Measurements from ENCODE around the gene UBE2H. TPM values are rescaled to one million over a fixed set of nuclear protein-coding genes. Genes with fewer than 3 reads are reported as not detected.
"Not testable (repeated sequence)": the region's sequence is repeated elsewhere in the genome, so short reads cannot be mapped to it uniquely, and the experiment has no call there.

UBE2H gene
- polyA plus RNA-seq, 1 donor: 45.5 TPM

GRCh38 chr7:129896568-129897382 lies 56.0 kb downstream of the UBE2H start:
- WGBS (ENCODE audit: insufficient coverage, low lambda C conversion rate): 100% methylated on average over 1 of the region's 6 CpGs

GRCh38 chr7:129894184-129894583 lies 58.6 kb downstream of the UBE2H start:
- not testable (repeated sequence) for H3K4me3 ChIP-seq (ENCODE audit: low read length); H3K36me3 ChIP-seq (ENCODE audit: control insufficient read depth, insufficient read depth, low read length); H3K9me3 ChIP-seq (ENCODE audit: control insufficient read depth, low read depth, low read length); DNase-seq; H3K27me3 ChIP-seq (ENCODE audit: control insufficient read depth, insufficient read depth, low read length); H3K27ac ChIP-seq (ENCODE audit: low read length); H3K4me1 ChIP-seq (ENCODE audit: control insufficient read depth, insufficient read depth, low read length)
- WGBS (ENCODE audit: insufficient coverage, low lambda C conversion rate): no CpG with 5 or more reads among the region's 7 CpGs

More at GRCh38 chr7:129896568-129897382, 56.0 kb downstream of the UBE2H start:
- Histone ChIP-seq H3K27me3 (ENCODE audit: control insufficient read depth, insufficient read depth, low read length) (no peaks in the 10 kb centered on the region), H3K9me3 (ENCODE audit: control insufficient read depth, low read depth, low read length) (no peaks in the 10 kb centered on the region), H3K27ac (ENCODE audit: low read length) (no peak overlapping the region), H3K4me1 (ENCODE audit: control insufficient read depth, insufficient read depth, low read length) (no peaks in the 10 kb centered on the region), H3K36me3 (ENCODE audit: control insufficient read depth, insufficient read depth, low read length) (peaks cover 18% of the 10 kb centered on the region), H3K4me3 (ENCODE audit: low read length) (no peak overlapping the region)
- no peak for DNase-seq

DNA sequence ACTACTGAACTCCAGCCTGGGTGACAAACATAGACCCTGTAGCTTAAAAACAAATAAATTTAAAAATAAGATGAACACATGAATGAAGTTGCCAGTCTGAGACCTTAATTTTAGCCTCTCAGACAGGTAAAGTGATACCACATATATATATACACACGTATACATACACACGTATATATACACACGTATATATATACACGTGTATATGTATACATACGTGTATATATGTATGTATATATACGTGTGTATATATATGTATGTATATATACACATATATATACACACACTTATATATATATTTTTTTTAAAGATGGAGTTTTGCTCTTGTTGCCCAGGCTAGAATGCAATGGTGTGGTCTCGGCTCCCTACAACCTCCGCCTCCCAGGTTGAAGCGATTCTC lies 62.7 kb downstream of the UBE2H start:
- no peak overlapping the region for H3K27ac ChIP-seq (ENCODE audit: low read length)
- no peaks in the 10 kb centered on the region for H3K9me3 ChIP-seq (ENCODE audit: control insufficient read depth, low read depth, low read length)

GRCh38 chr7:129889133-129889844 lies 63.5 kb downstream of the UBE2H start:
- Histone ChIP-seq H3K4me1 (ENCODE audit: control insufficient read depth, insufficient read depth, low read length) (no peaks in the 10 kb centered on the region), H3K36me3 (ENCODE audit: control insufficient read depth, insufficient read depth, low read length) (peaks cover 14% of the 10 kb centered on the region), H3K4me3 (ENCODE audit: low read length) (no peak overlapping the region), H3K27ac (ENCODE audit: low read length) (no peak overlapping the region), H3K9me3 (ENCODE audit: control insufficient read depth, low read depth, low read length) (no peaks in the 10 kb centered on the region), H3K27me3 (ENCODE audit: control insufficient read depth, insufficient read depth, low read length) (no peaks in the 10 kb centered on the region)
- DNase-seq: no peak
- no CpG with 5 or more reads among the region's 5 CpGs for WGBS (ENCODE audit: insufficient coverage, low lambda C conversion rate)

More for the DNA sequence above, 62.7 kb downstream of the UBE2H start:
- Histone ChIP-seq H3K27me3 (ENCODE audit: control insufficient read depth, insufficient read depth, low read length) (no peaks in the 10 kb centered on the region), H3K4me3 (ENCODE audit: low read length) (no peak overlapping the region), H3K4me1 (ENCODE audit: control insufficient read depth, insufficient read depth, low read length) (no peaks in the 10 kb centered on the region), H3K36me3 (ENCODE audit: control insufficient read depth, insufficient read depth, low read length) (peaks cover 13% of the 10 kb centered on the region)
- no CpG with 5 or more reads among the region's 9 CpGs for WGBS (ENCODE audit: insufficient coverage, low lambda C conversion rate)
- no peak for DNase-seq

DNA sequence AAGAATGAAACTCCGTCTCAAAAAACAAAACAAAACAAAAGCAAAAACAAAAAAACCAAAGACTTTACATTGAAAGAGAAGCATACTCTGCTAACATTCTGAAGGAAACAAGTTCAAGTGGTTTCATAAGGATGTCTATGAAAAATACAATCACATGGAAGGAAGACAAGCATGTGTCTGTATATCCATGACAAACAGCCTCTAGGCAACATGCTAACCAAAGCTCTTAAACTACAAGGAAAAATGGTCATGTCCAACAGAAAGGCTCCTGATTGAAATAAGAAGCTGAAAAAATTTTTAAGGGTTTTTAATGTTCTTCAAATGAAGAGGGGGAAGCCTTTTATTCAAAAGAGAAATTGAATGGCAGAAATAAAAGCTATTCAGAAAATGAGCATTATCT lies 64.9 kb downstream of the UBE2H start:
- Histone ChIP-seq H3K9me3 (ENCODE audit: control insufficient read depth, low read depth, low read length) (no peaks in the 10 kb centered on the region), H3K27ac (ENCODE audit: low read length) (no peak overlapping the region), H3K4me1 (ENCODE audit: control insufficient read depth, insufficient read depth, low read length) (no peaks in the 10 kb centered on the region), H3K36me3 (ENCODE audit: control insufficient read depth, insufficient read depth, low read length) (peaks cover 10% of the 10 kb centered on the region), H3K27me3 (ENCODE audit: control insufficient read depth, insufficient read depth, low read length) (no peaks in the 10 kb centered on the region), H3K4me3 (ENCODE audit: low read length) (no peak overlapping the region)
- WGBS (ENCODE audit: insufficient coverage, low lambda C conversion rate): 100% methylated on average over 1 of the region's 1 CpG
- no peak for DNase-seq

- no peak overlapping the region for H3K4me3 ChIP-seq (ENCODE audit: low read length)
- no CpG with 5 or more reads among the region's 3 CpGs for WGBS (ENCODE audit: insufficient coverage, low lambda C conversion rate)
- no peak for DNase-seq
- no peaks in the 10 kb centered on the region for H3K9me3 ChIP-seq (ENCODE audit: control insufficient read depth, low read depth, low read length)
- H3K27me3 ChIP-seq (ENCODE audit: control insufficient read depth, insufficient read depth, low read length): no peaks in the 10 kb centered on the region
- H3K27ac ChIP-seq (ENCODE audit: low read length): no peak overlapping the region
- H3K4me1 ChIP-seq (ENCODE audit: control insufficient read depth, insufficient read depth, low read length): no peaks in the 10 kb centered on the region
- H3K36me3 ChIP-seq (ENCODE audit: control insufficient read depth, insufficient read depth, low read length): peaks cover 12% of the 10 kb centered on the region
Measured at GRCh38 chr7:129886818-129887186, 66.0 kb downstream of the UBE2H start.

- no peak overlapping the region for H3K4me3 ChIP-seq (ENCODE audit: low read length)
- H3K36me3 ChIP-seq (ENCODE audit: control insufficient read depth, insufficient read depth, low read length): peaks cover 12% of the 10 kb centered on the region
- WGBS (ENCODE audit: insufficient coverage, low lambda C conversion rate): no CpG with 5 or more reads among the region's 3 CpGs
- no peaks in the 10 kb centered on the region for H3K27me3 ChIP-seq (ENCODE audit: control insufficient read depth, insufficient read depth, low read length)
- no peak overlapping the region for H3K27ac ChIP-seq (ENCODE audit: low read length)
- no peaks in the 10 kb centered on the region for H3K4me1 ChIP-seq (ENCODE audit: control insufficient read depth, insufficient read depth, low read length)
- no peak for DNase-seq
- H3K9me3 ChIP-seq (ENCODE audit: control insufficient read depth, low read depth, low read length): no peaks in the 10 kb centered on the region
Measured at GRCh38 chr7:129886167-129886817, 66.5 kb downstream of the UBE2H start.

- Histone ChIP-seq H3K4me3 (ENCODE audit: low read length) (no peak overlapping the region), H3K27ac (ENCODE audit: low read length) (no peak overlapping the region), H3K27me3 (ENCODE audit: control insufficient read depth, insufficient read depth, low read length) (no peaks in the 10 kb centered on the region), H3K9me3 (ENCODE audit: control insufficient read depth, low read depth, low read length) (no peaks in the 10 kb centered on the region), H3K4me1 (ENCODE audit: control insufficient read depth, insufficient read depth, low read length) (no peaks in the 10 kb centered on the region), H3K36me3 (ENCODE audit: control insufficient read depth, insufficient read depth, low read length) (peaks cover 12% of the 10 kb centered on the region)
- 100% methylated on average over 1 of the region's 5 CpGs for WGBS (ENCODE audit: insufficient coverage, low lambda C conversion rate)
- DNase-seq: no peak
Measured at GRCh38 chr7:129884495-129884894, 68.3 kb downstream of the UBE2H start.

- no peaks in the 10 kb centered on the region for H3K9me3 ChIP-seq (ENCODE audit: control insufficient read depth, low read depth, low read length)
- WGBS (ENCODE audit: insufficient coverage, low lambda C conversion rate): 100% methylated on average over 4 of the region's 7 CpGs
Measured at GRCh38 chr7:129883151-129883550, 69.6 kb downstream of the UBE2H start.

DNA sequence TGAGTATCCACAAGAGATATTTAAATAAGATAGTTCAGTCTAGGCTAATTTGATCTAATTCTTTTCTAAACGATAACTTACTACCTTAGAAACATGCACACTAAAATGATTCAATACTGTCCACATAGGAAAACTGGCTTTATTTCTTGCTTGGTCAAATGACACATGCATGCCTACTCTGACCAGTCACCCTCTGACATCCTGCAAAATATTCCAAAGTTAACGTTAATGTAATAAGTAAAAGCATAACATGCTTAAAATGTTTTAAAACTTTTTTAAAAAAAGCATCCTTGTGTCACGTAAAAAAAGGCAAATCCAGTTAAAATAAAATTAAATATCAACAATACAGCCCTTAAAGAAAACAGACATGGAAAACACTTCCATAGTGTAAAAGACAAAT lies 70.2 kb downstream of the UBE2H start:
- Histone ChIP-seq H3K4me1 (ENCODE audit: control insufficient read depth, insufficient read depth, low read length) (no peaks in the 10 kb centered on the region), H3K4me3 (ENCODE audit: low read length) (no peak overlapping the region), H3K9me3 (ENCODE audit: control insufficient read depth, low read depth, low read length) (no peaks in the 10 kb centered on the region), H3K36me3 (ENCODE audit: control insufficient read depth, insufficient read depth, low read length) (peaks cover 23% of the 10 kb centered on the region), H3K27me3 (ENCODE audit: control insufficient read depth, insufficient read depth, low read length) (no peaks in the 10 kb centered on the region), H3K27ac (ENCODE audit: low read length) (no peak overlapping the region)
- DNase-seq: no peak
- WGBS (ENCODE audit: insufficient coverage, low lambda C conversion rate): 76% methylated on average over 2 of the region's 3 CpGs

More at GRCh38 chr7:129883151-129883550, 69.6 kb downstream of the UBE2H start:
- Histone ChIP-seq H3K36me3 (ENCODE audit: control insufficient read depth, insufficient read depth, low read length) (peaks cover 19% of the 10 kb centered on the region), H3K27me3 (ENCODE audit: control insufficient read depth, insufficient read depth, low read length) (no peaks in the 10 kb centered on the region), H3K27ac (ENCODE audit: low read length) (no peak overlapping the region), H3K4me1 (ENCODE audit: control insufficient read depth, insufficient read depth, low read length) (no peaks in the 10 kb centered on the region), H3K4me3 (ENCODE audit: low read length) (no peak overlapping the region)
- DNase-seq: no peak
